ENCODE results near the gene ITIH1.
A peak's percentile ranks its signal among the peaks of the same experiment; 100 is the strongest.

The ITIH1 gene

GRCh38 chr3:52739730-52740129, 37.7 kb upstream of the ITIH1 start:
- Mint-ChIP-seq H3K4me3 (no peak overlapping the region), H3K36me3 (ENCODE audit: low read depth) (peaks cover 82% of the 10 kb centered on the region), H3K4me1 (no peaks in the 10 kb centered on the region), H3K27me3 (ENCODE audit: low read depth) (no peaks in the 10 kb centered on the region), H3K27ac (peak overlapping the region in 1 of 3 experiments; percentile 25), H3K9me3 (no peaks in the 10 kb centered on the region)
- TF ChIP-seq, protein P1, sequence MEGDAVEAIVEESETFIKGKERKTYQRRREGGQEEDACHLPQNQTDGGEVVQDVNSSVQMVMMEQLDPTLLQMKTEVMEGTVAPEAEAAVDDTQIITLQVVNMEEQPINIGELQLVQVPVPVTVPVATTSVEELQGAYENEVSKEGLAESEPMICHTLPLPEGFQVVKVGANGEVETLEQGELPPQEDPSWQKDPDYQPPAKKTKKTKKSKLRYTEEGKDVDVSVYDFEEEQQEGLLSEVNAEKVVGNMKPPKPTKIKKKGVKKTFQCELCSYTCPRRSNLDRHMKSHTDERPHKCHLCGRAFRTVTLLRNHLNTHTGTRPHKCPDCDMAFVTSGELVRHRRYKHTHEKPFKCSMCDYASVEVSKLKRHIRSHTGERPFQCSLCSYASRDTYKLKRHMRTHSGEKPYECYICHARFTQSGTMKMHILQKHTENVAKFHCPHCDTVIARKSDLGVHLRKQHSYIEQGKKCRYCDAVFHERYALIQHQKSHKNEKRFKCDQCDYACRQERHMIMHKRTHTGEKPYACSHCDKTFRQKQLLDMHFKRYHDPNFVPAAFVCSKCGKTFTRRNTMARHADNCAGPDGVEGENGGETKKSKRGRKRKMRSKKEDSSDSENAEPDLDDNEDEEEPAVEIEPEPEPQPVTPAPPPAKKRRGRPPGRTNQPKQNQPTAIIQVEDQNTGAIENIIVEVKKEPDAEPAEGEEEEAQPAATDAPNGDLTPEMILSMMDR (IDR thresholded peaks at IDR 0.05; ENCODE audit: unreplicated experiment in 3 of 3) = no peak

- H3K27ac Mint-ChIP-seq = no peak overlapping the region
- H3K27me3 Mint-ChIP-seq (ENCODE audit: low read depth) = no peaks in the 10 kb centered on the region
- TF ChIP-seq, protein P1 (IDR thresholded peaks at IDR 0.05; ENCODE audit: unreplicated experiment in 3 of 3) = peak in 2 of 3 experiments; percentile 52 to 63
- no peaks in the 10 kb centered on the region for H3K4me1 Mint-ChIP-seq
- no peaks in the 10 kb centered on the region for H3K9me3 Mint-ChIP-seq
- peaks cover 78% of the 10 kb centered on the region for H3K36me3 Mint-ChIP-seq (ENCODE audit: low read depth)
- no peak overlapping the region for H3K4me3 Mint-ChIP-seq
Observed at GRCh38 chr3:52742418-52743041, 34.9 kb upstream of the ITIH1 start.

DNA sequence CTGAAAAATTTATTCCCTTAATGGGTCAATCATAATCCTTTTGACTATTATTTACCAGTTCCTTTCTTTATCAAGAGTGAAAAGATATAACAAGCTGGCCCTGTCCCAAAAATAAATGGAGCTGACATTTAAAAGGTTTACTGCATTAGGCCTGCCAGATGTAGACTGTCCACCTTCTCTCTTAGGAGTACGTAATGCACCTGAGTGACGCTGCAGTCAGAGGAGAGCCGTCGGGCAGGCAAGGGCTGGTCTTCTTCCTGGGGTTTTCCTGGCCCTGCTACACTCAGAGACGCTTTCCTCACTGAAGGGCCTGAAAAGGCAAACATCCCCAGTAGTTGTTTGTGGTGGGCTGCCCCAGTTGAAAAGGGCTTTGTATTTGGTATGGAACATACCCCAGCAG, 34.2 kb upstream of the ITIH1 start:
- TF ChIP-seq, protein P1 (IDR thresholded peaks at IDR 0.05; ENCODE audit: unreplicated experiment in 3 of 3) = no peak

GRCh38 chr3:52743721-52744120, 33.7 kb upstream of the ITIH1 start:
- TF ChIP-seq, protein P1 (IDR thresholded peaks at IDR 0.05; ENCODE audit: unreplicated experiment in 3 of 3) = no peak
- no peaks in the 10 kb centered on the region for H3K9me3 Mint-ChIP-seq
- no peaks in the 10 kb centered on the region for H3K4me1 Mint-ChIP-seq
- peaks cover 76% of the 10 kb centered on the region for H3K36me3 Mint-ChIP-seq (ENCODE audit: low read depth)
- no peak overlapping the region for H3K4me3 Mint-ChIP-seq
- H3K27me3 Mint-ChIP-seq (ENCODE audit: low read depth) = no peaks in the 10 kb centered on the region
- H3K27ac Mint-ChIP-seq = no peak overlapping the region

More for the DNA sequence above, 34.2 kb upstream of the ITIH1 start:
- Mint-ChIP-seq H3K36me3 (ENCODE audit: low read depth) (peaks cover 76% of the 10 kb centered on the region), H3K4me1 (no peaks in the 10 kb centered on the region), H3K27ac (no peak overlapping the region), H3K4me3 (no peak overlapping the region), H3K9me3 (no peaks in the 10 kb centered on the region), H3K27me3 (ENCODE audit: low read depth) (no peaks in the 10 kb centered on the region)

DNA sequence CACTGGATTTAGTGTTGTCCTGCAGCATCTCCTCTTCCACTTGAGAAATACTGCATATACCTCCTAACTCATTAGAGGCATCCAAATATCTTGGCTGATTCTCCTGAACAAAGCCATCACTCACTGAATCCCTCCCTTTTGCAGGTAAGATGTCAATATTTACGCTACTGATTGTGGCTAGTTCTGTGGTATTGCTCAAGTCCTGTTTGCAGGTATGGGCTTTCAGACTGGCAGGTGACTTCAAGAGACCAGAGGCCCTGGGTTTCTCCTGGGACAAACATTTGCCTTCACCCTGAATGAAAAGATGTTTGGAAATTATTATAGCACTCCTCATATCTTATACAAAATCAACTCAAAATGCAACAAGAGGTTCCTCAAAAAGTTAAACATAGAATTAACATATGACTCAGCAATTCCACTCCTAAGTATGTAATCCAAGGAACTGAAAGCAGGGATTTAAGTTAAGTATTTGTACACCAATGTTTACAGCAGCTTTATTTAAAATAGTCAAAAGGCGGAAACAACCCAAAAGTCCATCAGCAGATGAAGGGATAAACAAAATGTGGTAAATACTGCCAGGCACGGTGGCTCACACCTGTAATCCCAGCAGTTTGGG, 25.2 kb upstream of the ITIH1 start:
- no peaks in the 10 kb centered on the region for H3K27me3 Mint-ChIP-seq (ENCODE audit: low read depth)
- no peaks in the 10 kb centered on the region for H3K4me1 Mint-ChIP-seq
- no peak overlapping the region for H3K4me3 Mint-ChIP-seq
- H3K27ac Mint-ChIP-seq = no peak overlapping the region
- TF ChIP-seq, protein P1 (IDR thresholded peaks at IDR 0.05; ENCODE audit: unreplicated experiment in 3 of 3) = no peak
- H3K9me3 Mint-ChIP-seq = no peaks in the 10 kb centered on the region
- H3K36me3 Mint-ChIP-seq (ENCODE audit: low read depth) = peaks cover 76% of the 10 kb centered on the region

DNA sequence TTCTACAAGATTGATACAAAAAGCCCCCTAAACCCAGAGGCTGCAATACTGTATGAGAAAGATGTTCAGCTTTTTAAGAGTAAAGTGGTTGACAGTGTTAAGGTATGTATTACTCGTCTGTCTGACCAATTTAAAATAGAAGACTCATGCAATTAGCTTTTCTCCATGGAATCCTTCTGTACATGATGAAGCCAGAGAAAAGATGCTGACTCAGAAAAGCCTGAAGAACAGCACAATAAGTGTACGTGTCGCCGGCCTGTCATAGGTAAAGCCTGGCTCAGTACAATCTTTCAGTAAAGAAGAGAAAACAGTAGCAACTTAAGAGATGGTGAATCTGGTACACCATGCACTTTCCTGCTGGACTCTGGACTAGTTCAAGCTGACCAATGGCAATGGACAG, 23.0 kb upstream of the ITIH1 start:
- H3K4me1 Mint-ChIP-seq = no peaks in the 10 kb centered on the region
- no peaks in the 10 kb centered on the region for H3K9me3 Mint-ChIP-seq
- H3K27me3 Mint-ChIP-seq (ENCODE audit: low read depth) = no peaks in the 10 kb centered on the region
- no peak overlapping the region for H3K27ac Mint-ChIP-seq
- peaks cover 84% of the 10 kb centered on the region for H3K36me3 Mint-ChIP-seq (ENCODE audit: low read depth)
- TF ChIP-seq, protein P1 (IDR thresholded peaks at IDR 0.05; ENCODE audit: unreplicated experiment in 3 of 3) = no peak
- H3K4me3 Mint-ChIP-seq = no peak overlapping the region

Measured in nephron (organoid).